Adrenal gland (tissue), 5 donors: Measurements from ENCODE around the gene SLC22A5.

Experiments
- CTCF ChIP-seq, 6 experiments: fragments of 450-650 bp in 4 of 6; fragments of 200-600 bp in 2 of 6; sonication (generic) in 1 of 6; IDR thresholded peaks; 1 replicate in 5 of 6; 2 replicates in 1 of 6; pipeline versions ENCODE4 v1.5.1 to v1.8.0; 2016 to 2021; ENCODE audit warnings: antibody characterized with exemption in 6 of 6, mild to moderate bottlenecking in 2 of 6, moderate library complexity in 1 of 6
- POLR2A ChIP-seq, 2 donors: fragments of 450-650 bp; IDR thresholded peaks; one replicate each; pipeline ENCODE4 v1.6.1; 2017; ENCODE audit warnings: antibody characterized with exemption in 2 of 2, mild to moderate bottlenecking in 2 of 2, moderate library complexity in 1 of 2
- donor health status: DM: no; HTN: no; CAD: no.

- TF ChIP-seq CTCF (IDR thresholded peaks at IDR 0.05) (no peak), POLR2A (IDR thresholded peaks at IDR 0.05) (no peak)
Measured at GRCh38 chr5:132429463-132430440, 60.2 kb downstream of the SLC22A5 start.
